Colonic mucosa (tissue), 4 donors: ENCODE data around the gene TRIM26. TPM values are rescaled to one million over a fixed set of nuclear protein-coding genes. Genes with fewer than 3 reads are reported as not detected.

Experiments
- DNase-seq: peaks from one replicate; pipeline ENCODE4 v3.0.0-alpha.2; 2020
- H3K27ac ChIP-seq: fragments of 200-600 bp; one replicate; pipeline ENCODE4 v1.8.0; 2021
- H3K27me3 ChIP-seq: fragments of 200-600 bp; one replicate; pipeline ENCODE4 v1.8.0; 2021
- H3K36me3 ChIP-seq: fragments of 200-600 bp; one replicate; pipeline ENCODE4 v1.8.0; 2021
- H3K4me1 ChIP-seq: fragments of 200-600 bp; one replicate; pipeline ENCODE4 v1.8.0; 2021; ENCODE audit warnings: mild to moderate bottlenecking
- H3K4me3 ChIP-seq: fragments of 200-600 bp; one replicate; pipeline ENCODE4 v1.8.0; 2021
- H3K9ac ChIP-seq, 2 donors: one replicate each; pipeline ENCODE4 v1.7.0; 2013; ENCODE audit warnings: control low read depth in 2 of 2, low read depth in 2 of 2, low read length in 2 of 2
- H3K9me3 ChIP-seq: fragments of 200-600 bp; one replicate; pipeline ENCODE4 v1.8.0; 2021
- CTCF ChIP-seq: fragments of 200-600 bp; IDR thresholded peaks from one replicate; pipeline ENCODE4 v1.8.0; 2022; ENCODE audit warnings: antibody characterized with exemption, mild to moderate bottlenecking
- intact Hi-C: fragments of 100-400 bp; cut with DNase I; formaldehyde crosslinking; loops from one replicate; pipeline ENCODE4 v1.14.1; 2022
- total RNA-seq, 2 donors: library from RNA; stranded (reverse); fragmentation: NEBNext Ultra II Directional in 1 of 2; extraction: Animal tissue kit (Norgen Biotek cat#: 25700) in 1 of 2; gene quantifications; one replicate each; pipeline ENCODE4 v1.2.1, GENCODE V29; 2021
- donor health status: healthy.
- donor health status: DM: no; HTN: no; CAD: no.
- donor health status: DM: no; HTN: no; CAD: no.

Gene TRIM26
- total RNA-seq, 2 donors from 2014 or later, result 48.2 to 53.5 TPM

DNA sequence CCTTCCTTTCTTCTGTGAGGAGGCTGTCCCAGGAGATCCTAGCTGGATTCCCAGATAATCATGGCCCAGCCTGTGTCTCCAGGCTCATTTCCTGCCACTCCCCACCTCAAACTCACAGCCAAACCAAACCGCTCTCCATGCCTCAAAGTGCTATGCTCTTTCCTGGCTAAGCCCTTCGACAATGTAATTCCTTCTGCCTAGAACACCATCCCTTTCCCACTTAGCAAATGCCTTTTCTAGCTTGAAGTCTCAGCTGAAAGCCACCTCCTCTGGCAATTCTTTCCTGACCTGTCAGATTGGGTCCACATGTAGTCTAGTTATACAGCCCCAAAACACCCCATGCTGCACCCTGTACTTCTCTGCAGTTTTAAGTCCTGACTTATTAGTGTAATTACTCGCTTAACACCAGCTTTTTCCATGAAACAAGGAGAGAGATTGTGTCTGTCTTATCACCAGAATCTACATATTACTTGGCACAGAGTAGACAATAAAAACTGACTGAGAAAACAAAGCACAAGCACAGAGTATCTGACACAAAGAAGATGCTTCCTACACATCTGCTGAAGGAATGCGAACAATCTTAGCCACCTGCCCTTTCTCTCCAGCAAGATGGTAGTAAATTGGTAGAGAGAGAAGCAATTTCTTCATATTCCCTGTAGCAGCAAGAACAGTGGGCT, 5.4 kb downstream of the TRIM26 start:
- no peak for TF ChIP-seq CTCF
- peak; percentile 66 for DNase-seq
- intact Hi-C loops, result no loop called here
- Histone ChIP-seq H3K36me3 (no peaks in the 10 kb centered on the region), H3K27me3 (no peaks in the 10 kb centered on the region), H3K27ac (peak overlapping the region; percentile 35), H3K9ac (peak overlapping the region in 1 of 2 donors; percentile 70), H3K4me3 (no peak overlapping the region), H3K4me1 (peaks cover 23% of the 10 kb centered on the region), H3K9me3 (no peaks in the 10 kb centered on the region)

GRCh38 chr6:30206799-30207618, 6.2 kb downstream of the TRIM26 start:
- no peaks in the 10 kb centered on the region for H3K9me3 ChIP-seq
- no peaks in the 10 kb centered on the region for H3K27me3 ChIP-seq
- intact Hi-C loops, result no loop called here
- H3K36me3 ChIP-seq, result no peaks in the 10 kb centered on the region
- H3K4me1 ChIP-seq, result peaks cover 28% of the 10 kb centered on the region
- peak overlapping the region in 1 of 2 donors; percentile 70 for H3K9ac ChIP-seq
- peak overlapping the region; percentile 35 for H3K27ac ChIP-seq
- DNase-seq, result peak; percentile 60
- no peak overlapping the region for H3K4me3 ChIP-seq
- TF ChIP-seq CTCF, result no peak

DNA sequence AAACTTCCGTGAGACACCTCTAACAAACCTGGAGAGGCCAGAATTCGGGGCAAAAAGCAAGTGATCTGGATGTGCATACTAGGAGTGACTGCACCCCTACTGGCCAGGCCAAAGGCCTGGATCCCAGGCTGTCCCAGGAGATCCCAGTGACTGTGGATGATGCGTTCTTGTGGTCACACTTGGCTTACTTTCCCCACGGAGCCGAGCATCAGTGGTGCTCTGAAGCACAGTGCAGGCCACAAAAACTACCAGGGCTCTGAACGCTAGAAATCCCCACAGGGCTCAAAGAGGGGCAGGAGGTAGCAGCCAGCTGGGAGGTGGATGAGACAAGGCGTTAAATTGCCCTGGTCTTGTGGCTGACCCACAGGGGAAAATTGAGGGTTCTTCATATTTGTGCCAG, 7.1 kb downstream of the TRIM26 start:
- intact Hi-C loops, result no loop called here
- H3K4me1 ChIP-seq, result peaks cover 37% of the 10 kb centered on the region
- no peak overlapping the region for H3K27ac ChIP-seq
- H3K9ac ChIP-seq, result no peak overlapping the region
- no peaks in the 10 kb centered on the region for H3K36me3 ChIP-seq
- no peak overlapping the region for H3K4me3 ChIP-seq
- TF ChIP-seq CTCF, result no peak
- no peaks in the 10 kb centered on the region for H3K27me3 ChIP-seq
- DNase-seq, result no peak
- no peaks in the 10 kb centered on the region for H3K9me3 ChIP-seq

DNA sequence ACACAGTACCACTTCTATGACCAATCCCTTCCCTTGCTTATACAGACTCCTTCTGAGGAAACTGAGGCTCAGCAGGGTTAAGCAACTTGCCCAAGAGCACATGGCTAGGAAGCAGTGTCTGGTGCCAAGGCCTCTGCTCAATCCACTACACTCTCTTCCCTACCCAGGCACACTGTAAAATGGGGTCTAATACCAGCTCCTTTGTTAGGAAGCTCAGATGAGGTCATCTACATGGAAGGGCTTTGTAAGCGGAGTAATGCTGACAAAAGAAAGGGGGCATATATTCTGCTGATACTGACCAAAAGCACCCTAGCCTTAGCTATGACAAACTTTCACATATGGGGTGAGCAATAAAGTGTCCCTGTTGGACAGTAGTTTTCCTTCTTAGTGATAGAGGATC, 9.1 kb downstream of the TRIM26 start:
- no peaks in the 10 kb centered on the region for H3K36me3 ChIP-seq
- no peaks in the 10 kb centered on the region for H3K27me3 ChIP-seq
- no peak overlapping the region for H3K4me3 ChIP-seq
- H3K9ac ChIP-seq, result no peak overlapping the region
- no peak for DNase-seq
- peaks cover 33% of the 10 kb centered on the region for H3K4me1 ChIP-seq
- TF ChIP-seq CTCF, result no peak
- no peak overlapping the region for H3K27ac ChIP-seq
- intact Hi-C loops, result no loop called here
- H3K9me3 ChIP-seq, result no peaks in the 10 kb centered on the region

DNA sequence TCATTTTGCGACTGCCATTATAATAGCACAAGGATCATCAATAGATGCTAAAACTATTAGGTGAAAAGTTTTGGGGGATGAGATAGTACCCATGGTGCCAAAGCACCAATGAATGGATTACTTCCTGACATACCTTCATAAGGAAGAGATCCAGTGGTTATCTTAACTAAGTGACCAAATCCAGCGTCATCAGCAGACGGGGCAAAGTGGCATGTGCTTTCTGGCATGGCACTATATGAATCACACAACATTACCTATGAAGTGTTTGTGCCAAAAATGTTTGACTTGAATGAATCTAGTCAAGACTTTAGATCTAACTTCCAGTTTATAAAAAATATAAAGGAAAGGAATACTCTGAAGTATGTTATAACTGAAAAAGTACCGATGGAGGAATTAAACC, 10.8 kb downstream of the TRIM26 start:
- H3K36me3 ChIP-seq, result peaks cover 6% of the 10 kb centered on the region
- H3K27me3 ChIP-seq, result no peaks in the 10 kb centered on the region
- intact Hi-C loops, result no loop called here
- no peak for DNase-seq
- no peak overlapping the region for H3K27ac ChIP-seq
- H3K4me3 ChIP-seq, result no peak overlapping the region
- H3K9me3 ChIP-seq, result no peaks in the 10 kb centered on the region
- peaks cover 25% of the 10 kb centered on the region for H3K4me1 ChIP-seq
- no peak overlapping the region for H3K9ac ChIP-seq
- TF ChIP-seq CTCF, result no peak
